Measurements from ENCODE around the gene BST1. TPM values are rescaled to one million over a fixed set of nuclear protein-coding genes. Genes with fewer than 3 reads are reported as not detected.

BST1 gene
- total RNA-seq = 1 to 10 TPM; 3.7 to 6.7 (median 5.7) TPM

- peak; percentile 74 to 93 for DNase-seq (ENCODE audit: low spot score in 2 of 2)
- TF ChIP-seq, protein P1, sequence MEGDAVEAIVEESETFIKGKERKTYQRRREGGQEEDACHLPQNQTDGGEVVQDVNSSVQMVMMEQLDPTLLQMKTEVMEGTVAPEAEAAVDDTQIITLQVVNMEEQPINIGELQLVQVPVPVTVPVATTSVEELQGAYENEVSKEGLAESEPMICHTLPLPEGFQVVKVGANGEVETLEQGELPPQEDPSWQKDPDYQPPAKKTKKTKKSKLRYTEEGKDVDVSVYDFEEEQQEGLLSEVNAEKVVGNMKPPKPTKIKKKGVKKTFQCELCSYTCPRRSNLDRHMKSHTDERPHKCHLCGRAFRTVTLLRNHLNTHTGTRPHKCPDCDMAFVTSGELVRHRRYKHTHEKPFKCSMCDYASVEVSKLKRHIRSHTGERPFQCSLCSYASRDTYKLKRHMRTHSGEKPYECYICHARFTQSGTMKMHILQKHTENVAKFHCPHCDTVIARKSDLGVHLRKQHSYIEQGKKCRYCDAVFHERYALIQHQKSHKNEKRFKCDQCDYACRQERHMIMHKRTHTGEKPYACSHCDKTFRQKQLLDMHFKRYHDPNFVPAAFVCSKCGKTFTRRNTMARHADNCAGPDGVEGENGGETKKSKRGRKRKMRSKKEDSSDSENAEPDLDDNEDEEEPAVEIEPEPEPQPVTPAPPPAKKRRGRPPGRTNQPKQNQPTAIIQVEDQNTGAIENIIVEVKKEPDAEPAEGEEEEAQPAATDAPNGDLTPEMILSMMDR (IDR thresholded peaks at IDR 0.05) = no peak
- TF ChIP-seq POLR2A (IDR thresholded peaks at IDR 0.05) = no peak
- H3K4me3 ChIP-seq (ENCODE audit: low read depth, poor library complexity, severe bottlenecking) = peak within 1 kb of the TSS; percentile 14
- intact Hi-C loops (cut with DNase I; ENCODE audit: low total_unique reads) = no loop called here
- 0% methylated on average over 29 to 43 of the region's 43 CpGs for WGBS, 2 donors
Measured at GRCh38 chr4:15702941-15703403, at the start of gene BST1. Gene BST1 (plus strand): TSS chr4:15703065. CDS start chr4:15703145, 80 bp downstream.

GRCh38 chr4:15653420-15653819 lies 49.4 kb upstream of the BST1 start:
- TF ChIP-seq POLR2A (IDR thresholded peaks at IDR 0.05) = no peak
- TF ChIP-seq, protein P1 (IDR thresholded peaks at IDR 0.05) = no peak
- WGBS, 2 donors = 23 to 25% methylated on average over 4 of the region's 4 CpGs
- intact Hi-C loops (cut with DNase I; ENCODE audit: low total_unique reads) = loop anchor here (10.0 kb wide), 1 partner anchor 649 kb away; the partner anchor contains the start of gene CPEB2
- H3K4me3 ChIP-seq (ENCODE audit: low read depth, poor library complexity, severe bottlenecking) = no peak overlapping the region
- no peak for DNase-seq (ENCODE audit: low spot score in 2 of 2)

- 1 to 2% methylated on average over 7 of the region's 7 CpGs for WGBS, 2 donors
- TF ChIP-seq, protein P1 (IDR thresholded peaks at IDR 0.05) = no peak
- no peak for TF ChIP-seq POLR2A (IDR thresholded peaks at IDR 0.05)
- intact Hi-C loops (cut with DNase I; ENCODE audit: low total_unique reads) = loop anchor here (10.0 kb wide), 1 partner anchor 649 kb away; the partner anchor contains the start of gene CPEB2
- no peak for DNase-seq (ENCODE audit: low spot score in 2 of 2)
- H3K4me3 ChIP-seq (ENCODE audit: low read depth, poor library complexity, severe bottlenecking) = peak overlapping the region; percentile 73
Measured at GRCh38 chr4:15653864-15654592, 48.8 kb upstream of the BST1 start.

DNA sequence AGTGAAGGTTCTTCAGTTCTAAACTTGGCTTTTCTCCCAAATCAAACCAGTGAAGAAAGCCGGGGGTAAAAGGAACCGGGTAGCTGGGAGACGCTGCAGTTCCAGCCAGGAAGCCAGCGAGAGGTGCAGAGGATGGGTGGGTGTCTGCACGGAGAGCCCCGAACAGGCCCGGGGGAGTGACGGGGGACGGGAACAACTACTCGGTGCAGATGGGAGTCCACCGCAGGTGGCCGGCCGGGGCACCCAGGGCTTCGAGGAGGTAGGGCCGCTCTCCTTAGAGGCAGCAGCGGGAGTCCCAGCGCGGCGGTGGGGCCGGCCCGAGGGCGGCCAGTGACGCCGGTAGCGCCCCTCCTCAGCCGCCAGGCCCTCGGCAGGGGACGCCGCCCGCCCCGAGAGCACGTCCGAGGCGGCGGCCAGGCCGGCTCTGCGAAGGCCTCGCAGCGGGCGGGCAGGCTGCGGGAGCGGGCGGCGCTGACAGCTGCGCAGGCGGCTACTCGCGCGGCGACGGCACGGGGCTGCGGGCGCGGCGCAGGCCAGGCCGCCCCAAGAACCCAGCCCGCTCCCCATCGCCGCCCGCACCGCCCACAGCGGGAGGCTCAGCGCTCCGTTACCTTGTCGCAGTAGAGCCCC lies 48.2 kb upstream of the BST1 start:
- DNase-seq (ENCODE audit: low spot score in 2 of 2) = peak; percentile 47 to 91
- 0% methylated on average over 11 to 31 of the region's 66 CpGs for WGBS, 2 donors
- intact Hi-C loops (cut with DNase I; ENCODE audit: low total_unique reads) = loop anchor here (10.0 kb wide), 1 partner anchor 650 kb away; the partner anchor contains the start of gene CPEB2
- H3K4me3 ChIP-seq (ENCODE audit: low read depth, poor library complexity, severe bottlenecking) = peak overlapping the region; percentile 73
- TF ChIP-seq, protein P1 (IDR thresholded peaks at IDR 0.05) = no peak
- TF ChIP-seq POLR2A (IDR thresholded peaks at IDR 0.05) = no peak

- 6 to 7% methylated on average over 44 to 67 of the region's 85 CpGs for WGBS, 2 donors
- TF ChIP-seq, protein P1 (IDR thresholded peaks at IDR 0.05) = no peak
- peak in 1 of 2 donors; percentile 51 for TF ChIP-seq POLR2A (IDR thresholded peaks at IDR 0.05)
- intact Hi-C loops (cut with DNase I; ENCODE audit: low total_unique reads) = loop anchor here (10.0 kb wide), 1 partner anchor 651 kb away; the partner anchor contains the start of gene CPEB2
Measured at GRCh38 chr4:15655223-15656037, 47.4 kb upstream of the BST1 start, which contains the start of gene FBXL5. Gene FBXL5 (minus strand): TSS chr4:15655357. CDS start chr4:15655287, 70 bp downstream.

More at GRCh38 chr4:15655223-15656037, 47.4 kb upstream of the BST1 start, which contains the start of gene FBXL5:
- peak within 1 kb of the TSS; percentile 73 for H3K4me3 ChIP-seq (ENCODE audit: low read depth, poor library complexity, severe bottlenecking)
- DNase-seq (ENCODE audit: low spot score in 2 of 2) = peak; percentile 66 to 94

Data from lower leg skin (tissue), 4 donors.